Mesothelial cell of epicardium (in vitro differentiated cells): Measurements from ENCODE around the gene SBF2. TPM values are rescaled to one million over a fixed set of nuclear protein-coding genes. Genes with fewer than 3 reads are reported as not detected.
A peak's percentile ranks its signal among the peaks of the same experiment; 100 is the strongest.

ENCODE experiments used
- DNase-seq, 2 experiments: peaks; one replicate each; pipeline ENCODE4 v3.0.0; 2021; ENCODE audit warnings: low spot score in 2 of 2; ENCODE audit not compliant: unreplicated experiment in 2 of 2
- H3K27ac Mint-ChIP-seq: 2 replicates; pipeline ENCODE4 v1.8.0; 2021; ENCODE audit warnings: mixed read lengths
- H3K27me3 Mint-ChIP-seq: 2 replicates; pipeline ENCODE4 v1.8.0; 2021; ENCODE audit warnings: low read depth, mixed read lengths
- H3K36me3 Mint-ChIP-seq: 2 replicates; pipeline ENCODE4 v1.8.0; 2021; ENCODE audit warnings: mixed read lengths
- H3K4me1 Mint-ChIP-seq: 2 replicates; pipeline ENCODE4 v1.8.0; 2021; ENCODE audit warnings: mixed read lengths
- H3K4me3 Mint-ChIP-seq: 2 replicates; pipeline ENCODE4 v1.8.0; 2021; ENCODE audit warnings: mild to moderate bottlenecking, moderate library complexity, mixed read lengths
- H3K9me3 Mint-ChIP-seq: 2 replicates; pipeline ENCODE4 v1.8.0; 2021; ENCODE audit warnings: mixed read lengths
- total RNA-seq: library from RNA; stranded (reverse); gene quantifications from 3 replicates; pipeline ENCODE4 v1.2.1, GENCODE V29; 2021
- TF ChIP-seq, protein P1 (sequence below): fragments of 200-600 bp; sonication (generic); IDR thresholded peaks from one replicate; pipeline ENCODE4 v1.5.0; 2021; ENCODE audit warnings: antibody characterized with exemption; ENCODE audit not compliant: unreplicated experiment

The SBF2 gene
- total RNA-seq, 1 donor from 2014 or later = 58.4 TPM

DNA sequence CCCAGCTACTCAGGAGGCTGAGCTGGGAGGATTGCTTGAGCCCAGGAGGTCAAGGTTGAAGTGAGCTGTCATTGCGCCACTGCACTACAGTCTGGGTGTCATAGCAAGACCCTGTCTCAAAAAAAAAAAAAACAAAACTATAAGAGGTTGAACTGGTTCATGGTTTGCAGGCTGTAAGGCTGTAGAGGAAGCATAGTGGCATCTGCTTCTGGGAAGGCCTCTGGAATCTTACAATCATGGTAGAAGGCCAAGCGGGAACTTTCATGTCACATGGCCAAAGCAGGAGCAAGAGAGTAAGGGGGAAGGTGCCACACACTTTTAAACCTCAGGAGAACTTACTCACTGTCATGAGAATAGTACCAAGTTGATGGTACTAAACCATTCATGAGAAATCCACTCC, 520.5 kb downstream of the SBF2 start:
- Mint-ChIP-seq H3K4me3 (no peak overlapping the region), H3K27me3 (no peaks in the 10 kb centered on the region), H3K36me3 (peaks cover 15% of the 10 kb centered on the region), H3K27ac (no peak overlapping the region), H3K9me3 (no peaks in the 10 kb centered on the region), H3K4me1 (peaks cover 35% of the 10 kb centered on the region)
- DNase-seq = no peak
- TF ChIP-seq, protein P1, sequence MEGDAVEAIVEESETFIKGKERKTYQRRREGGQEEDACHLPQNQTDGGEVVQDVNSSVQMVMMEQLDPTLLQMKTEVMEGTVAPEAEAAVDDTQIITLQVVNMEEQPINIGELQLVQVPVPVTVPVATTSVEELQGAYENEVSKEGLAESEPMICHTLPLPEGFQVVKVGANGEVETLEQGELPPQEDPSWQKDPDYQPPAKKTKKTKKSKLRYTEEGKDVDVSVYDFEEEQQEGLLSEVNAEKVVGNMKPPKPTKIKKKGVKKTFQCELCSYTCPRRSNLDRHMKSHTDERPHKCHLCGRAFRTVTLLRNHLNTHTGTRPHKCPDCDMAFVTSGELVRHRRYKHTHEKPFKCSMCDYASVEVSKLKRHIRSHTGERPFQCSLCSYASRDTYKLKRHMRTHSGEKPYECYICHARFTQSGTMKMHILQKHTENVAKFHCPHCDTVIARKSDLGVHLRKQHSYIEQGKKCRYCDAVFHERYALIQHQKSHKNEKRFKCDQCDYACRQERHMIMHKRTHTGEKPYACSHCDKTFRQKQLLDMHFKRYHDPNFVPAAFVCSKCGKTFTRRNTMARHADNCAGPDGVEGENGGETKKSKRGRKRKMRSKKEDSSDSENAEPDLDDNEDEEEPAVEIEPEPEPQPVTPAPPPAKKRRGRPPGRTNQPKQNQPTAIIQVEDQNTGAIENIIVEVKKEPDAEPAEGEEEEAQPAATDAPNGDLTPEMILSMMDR = no peak

DNA sequence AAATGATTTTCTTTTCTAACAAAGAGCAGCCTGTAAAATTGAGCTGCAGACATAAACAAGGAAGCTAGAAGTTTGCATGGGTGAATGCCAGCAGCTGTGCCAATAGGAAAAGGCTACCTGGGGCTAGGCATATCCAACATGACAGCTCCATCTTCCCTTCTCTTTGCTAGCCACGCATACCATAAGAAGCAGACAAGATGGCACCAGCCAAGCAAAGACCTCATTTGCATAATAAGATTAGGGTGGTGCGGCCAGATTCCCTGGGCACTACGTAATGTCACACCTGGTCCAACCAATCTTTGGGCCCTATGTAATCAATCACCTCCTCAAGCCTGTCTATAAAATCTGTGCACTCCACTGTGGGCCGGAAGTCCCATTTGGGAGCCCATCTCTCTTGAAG, 521.8 kb downstream of the SBF2 start:
- Mint-ChIP-seq H3K9me3 (no peaks in the 10 kb centered on the region), H3K4me1 (peaks cover 30% of the 10 kb centered on the region), H3K27me3 (no peaks in the 10 kb centered on the region), H3K36me3 (peaks cover 10% of the 10 kb centered on the region), H3K4me3 (no peak overlapping the region), H3K27ac (no peak overlapping the region)
- TF ChIP-seq, protein P1 = no peak
- no peak for DNase-seq

DNA sequence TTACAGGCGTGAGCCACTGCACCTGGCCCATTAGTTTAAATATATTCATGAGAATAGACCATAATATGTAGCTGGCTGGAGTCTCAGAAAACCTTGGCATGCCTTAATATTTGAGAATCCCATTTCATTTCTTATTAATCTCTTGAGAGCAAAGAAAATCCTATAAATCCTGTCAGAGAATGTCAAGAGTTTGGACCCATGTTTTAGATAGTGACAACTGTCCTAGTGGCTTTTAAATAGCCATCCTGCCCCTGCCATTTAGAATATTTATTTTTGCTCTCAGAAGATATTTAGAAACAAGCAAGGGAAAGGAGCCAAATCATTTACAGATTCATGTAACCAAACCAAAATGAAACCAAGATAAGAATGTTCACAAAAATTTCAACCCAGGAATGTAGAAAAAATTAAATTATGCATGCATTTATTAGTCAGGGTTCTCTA, 522.9 kb downstream of the SBF2 start:
- Mint-ChIP-seq H3K4me1 (peaks cover 19% of the 10 kb centered on the region), H3K4me3 (no peak overlapping the region), H3K36me3 (peaks cover 10% of the 10 kb centered on the region), H3K9me3 (no peaks in the 10 kb centered on the region), H3K27ac (peak overlapping the region; percentile 37), H3K27me3 (no peaks in the 10 kb centered on the region)
- no peak for DNase-seq
- TF ChIP-seq, protein P1 = no peak

DNA sequence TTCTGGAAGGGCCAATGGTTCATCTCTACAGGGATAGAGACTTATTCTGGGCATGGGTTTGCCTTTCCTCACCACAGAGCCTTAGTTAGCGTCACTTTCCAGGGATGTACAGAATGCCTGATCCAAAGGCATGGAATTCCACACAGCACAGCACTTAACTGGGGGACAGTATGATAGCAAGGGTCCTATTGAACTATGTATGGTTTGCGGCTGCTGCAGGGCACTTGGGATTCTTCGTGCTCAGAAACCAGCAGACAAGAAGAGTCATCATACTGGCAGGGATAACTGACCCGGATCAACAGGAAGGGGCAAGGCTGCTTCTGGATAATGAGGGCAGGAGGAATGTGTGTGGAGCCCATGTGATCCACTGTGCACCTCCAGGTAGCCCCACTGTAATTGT, 524.4 kb downstream of the SBF2 start:
- Mint-ChIP-seq H3K27ac (no peak overlapping the region), H3K36me3 (peaks cover 10% of the 10 kb centered on the region), H3K4me3 (no peak overlapping the region), H3K4me1 (peaks cover 22% of the 10 kb centered on the region), H3K27me3 (no peaks in the 10 kb centered on the region), H3K9me3 (no peaks in the 10 kb centered on the region)
- DNase-seq = no peak
- TF ChIP-seq, protein P1 = no peak

DNA sequence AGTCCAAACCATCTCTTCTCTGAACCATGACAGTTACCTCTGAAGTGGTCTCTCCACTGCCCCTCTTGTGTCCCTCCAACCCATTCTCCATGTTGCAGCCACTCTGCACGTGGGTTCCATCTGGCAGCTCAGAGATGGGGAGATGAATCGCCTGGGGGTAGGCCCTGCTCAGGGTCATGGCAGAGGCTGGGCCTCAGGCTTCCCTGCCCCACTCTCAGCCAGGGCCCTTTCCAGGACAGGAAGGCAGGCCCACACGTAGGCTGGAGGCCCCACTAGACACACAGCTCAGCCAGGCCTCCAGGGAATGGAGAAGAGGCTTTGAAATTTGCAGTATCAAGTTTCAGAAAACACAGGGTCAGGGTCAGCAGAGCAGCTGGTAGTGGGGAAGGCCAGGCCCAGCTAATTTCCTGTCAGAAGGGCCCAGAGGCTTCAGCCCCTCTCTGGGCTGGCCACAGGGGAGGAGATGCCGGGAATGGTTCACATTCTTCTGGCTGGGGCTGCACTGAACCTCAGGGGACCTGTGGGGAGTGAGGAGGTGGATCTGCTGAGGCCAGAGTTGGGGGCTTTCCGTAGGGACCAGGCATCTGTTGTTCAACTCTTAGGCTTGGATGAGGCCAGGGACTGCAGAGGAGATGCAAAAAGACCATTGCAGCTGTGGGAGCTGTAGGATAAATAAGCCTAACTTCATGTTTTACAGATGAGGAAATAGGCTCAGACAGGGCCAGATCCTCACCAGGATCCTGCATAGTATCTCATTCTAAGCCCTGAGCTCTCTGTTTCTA, 528.5 kb downstream of the SBF2 start:
- H3K4me1 Mint-ChIP-seq = peaks cover 42% of the 10 kb centered on the region

More for the DNA sequence above, 528.5 kb downstream of the SBF2 start:
- Mint-ChIP-seq H3K36me3 (no peaks in the 10 kb centered on the region), H3K9me3 (no peaks in the 10 kb centered on the region), H3K27ac (peak overlapping the region; percentile 91), H3K4me3 (peak overlapping the region; percentile 18), H3K27me3 (no peaks in the 10 kb centered on the region)
- DNase-seq = peak; percentile 27 to 55
- TF ChIP-seq, protein P1 = no peak
